Measurements from ENCODE around the gene TET1.
"Not testable (repeated sequence)": the region's sequence is repeated elsewhere in the genome, so short reads cannot be mapped to it uniquely, and the experiment has no call there.

Gene TET1

DNA sequence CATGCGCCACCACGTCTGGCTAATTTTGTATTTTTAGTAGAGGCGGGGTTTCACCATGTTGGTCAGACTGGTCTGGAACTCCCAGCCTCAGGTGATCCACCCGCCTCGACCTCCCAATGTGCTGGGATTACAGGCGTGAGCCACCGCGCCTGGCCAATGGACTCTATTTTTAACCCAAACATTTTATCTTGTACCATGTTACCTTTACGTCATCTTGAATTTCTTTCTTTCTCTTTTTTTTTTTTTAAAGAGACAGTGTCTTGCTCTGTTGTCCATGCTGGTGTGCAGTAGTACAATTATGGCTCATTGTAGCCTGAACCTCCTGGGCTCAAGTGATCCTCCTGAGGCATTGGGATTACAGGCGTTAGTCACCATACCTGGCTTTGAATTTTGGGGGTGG, 57.6 kb downstream of the TET1 start:
- FAIRE-seq: not testable (repeated sequence)

DNA sequence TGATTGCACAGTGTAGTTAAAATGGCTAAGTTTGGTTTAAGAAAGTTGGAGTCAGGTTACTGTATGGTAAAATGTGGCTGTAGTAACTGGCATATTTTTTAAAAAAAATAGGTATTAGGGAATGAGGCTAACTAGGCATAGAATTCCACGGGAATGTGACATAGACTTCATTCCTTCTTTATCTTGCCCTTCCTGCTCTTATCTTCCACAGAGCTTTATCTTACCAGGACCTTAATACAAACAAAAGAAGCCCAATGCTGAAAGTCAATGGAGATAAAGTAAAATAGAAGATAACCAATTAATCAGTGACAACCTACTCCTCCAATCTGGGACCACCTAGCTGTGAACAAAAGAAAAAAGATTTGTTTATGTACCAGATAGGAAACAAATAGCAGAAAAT, 58.1 kb downstream of the TET1 start:
- no peak for FAIRE-seq

DNA sequence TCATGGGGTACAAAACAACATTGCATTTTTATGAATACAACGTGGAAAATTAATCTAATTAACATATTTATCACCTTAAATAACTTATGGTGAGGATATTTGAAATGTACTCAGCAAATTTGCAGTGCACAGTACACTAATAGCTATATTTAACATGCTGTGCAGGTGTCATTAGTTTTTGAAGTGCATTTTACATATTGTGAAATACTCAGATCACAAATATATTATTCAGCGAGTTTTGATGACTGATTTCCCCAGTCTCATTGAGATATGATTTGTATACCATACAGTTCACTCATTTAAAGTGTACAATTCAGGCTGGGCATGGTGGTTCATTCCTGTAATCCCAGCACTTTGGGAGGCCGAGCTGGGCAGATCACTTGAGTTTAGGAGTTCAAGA, 59.5 kb downstream of the TET1 start:
- no peak for FAIRE-seq

DNA sequence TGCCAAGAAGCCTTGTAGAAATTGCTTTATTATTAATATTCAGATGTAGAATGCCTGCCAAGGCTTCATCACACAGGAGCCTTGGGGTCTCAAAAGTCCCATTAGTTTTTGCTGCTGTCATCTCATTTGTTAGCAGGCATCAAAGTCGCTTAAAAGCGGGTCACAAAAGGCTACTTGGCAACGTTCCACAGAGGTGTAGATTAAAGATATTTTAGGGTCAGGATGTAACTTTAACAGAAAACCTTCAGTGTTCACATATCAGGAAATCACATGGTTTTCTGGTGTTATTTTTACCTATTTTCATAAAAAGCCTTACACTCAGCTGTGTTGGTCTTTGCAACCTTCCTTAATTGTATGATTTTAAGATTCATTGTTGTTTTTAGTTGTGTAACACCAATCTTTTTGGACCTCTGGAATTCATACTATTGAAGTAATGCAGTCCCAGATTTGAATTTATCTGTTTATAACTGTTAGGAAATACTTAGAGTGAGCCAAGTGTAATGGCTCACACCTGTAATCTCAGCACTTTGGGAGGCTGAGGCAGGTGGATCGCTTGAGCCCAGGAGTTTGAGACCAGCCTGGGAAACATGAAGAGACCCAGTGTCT, 65.3 kb downstream of the TET1 start:
- no peak for FAIRE-seq

DNA sequence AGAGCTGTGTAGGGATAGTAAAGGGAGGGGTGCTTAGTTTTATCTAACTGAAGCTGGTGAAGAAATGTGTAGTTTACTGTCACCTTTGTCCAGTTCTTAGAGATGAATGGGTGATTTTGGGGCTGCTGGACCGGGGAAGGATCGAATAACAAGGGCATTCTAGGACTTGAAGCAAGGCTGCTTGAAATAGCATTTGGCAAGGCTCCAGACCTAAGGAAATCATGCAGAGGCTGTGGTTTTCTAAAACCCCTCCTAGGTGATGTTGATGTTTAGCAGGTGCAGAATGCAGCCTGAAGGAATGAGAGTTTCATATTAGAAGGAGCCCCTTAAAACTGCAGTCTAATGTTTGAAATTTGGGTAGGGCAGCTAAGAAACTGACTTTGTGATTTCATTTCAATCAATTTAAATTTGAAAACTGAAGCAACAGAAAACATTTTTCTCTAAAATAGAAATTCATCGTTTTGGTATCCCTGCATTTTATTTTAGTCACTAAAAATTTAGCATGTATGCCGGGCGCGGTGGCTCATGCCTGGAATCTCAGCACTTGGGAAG, 68.5 kb downstream of the TET1 start:
- FAIRE-seq: no peak

DNA sequence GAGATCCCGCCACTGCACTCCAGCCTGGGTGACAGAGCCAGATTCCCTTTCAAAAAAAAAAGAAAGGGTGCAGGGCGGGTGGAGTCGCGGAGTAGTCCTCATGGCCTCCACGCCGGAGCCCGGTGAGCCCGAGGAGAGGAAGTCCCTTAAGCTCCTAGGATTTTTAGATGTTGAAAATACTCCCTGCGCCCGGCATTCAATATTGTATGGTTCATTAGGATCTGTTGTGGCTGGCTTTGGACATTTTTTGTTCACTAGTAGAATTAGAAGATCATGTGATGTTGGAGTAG, 72.1 kb downstream of the TET1 start:
- FAIRE-seq: not testable (repeated sequence)

DNA sequence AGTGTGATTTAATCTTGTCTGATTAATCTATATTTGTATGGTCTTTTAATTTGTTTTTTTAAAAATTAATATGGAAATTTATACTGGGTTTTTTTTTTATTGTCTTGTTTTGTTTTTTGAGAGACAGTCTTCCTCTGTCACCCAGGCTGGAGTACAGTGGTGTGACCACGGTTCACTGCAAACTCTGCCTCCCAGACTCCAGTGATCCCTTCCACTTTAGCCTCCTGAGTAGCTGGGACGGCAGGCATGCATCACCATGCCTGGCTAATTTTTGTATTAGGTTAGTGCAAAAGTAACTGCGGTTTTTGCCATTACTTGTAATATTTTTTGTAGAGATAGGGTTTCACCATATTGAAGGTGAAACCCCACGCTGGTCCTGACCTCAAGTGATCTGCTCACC, 73.1 kb downstream of the TET1 start:
- FAIRE-seq: no peak

DNA sequence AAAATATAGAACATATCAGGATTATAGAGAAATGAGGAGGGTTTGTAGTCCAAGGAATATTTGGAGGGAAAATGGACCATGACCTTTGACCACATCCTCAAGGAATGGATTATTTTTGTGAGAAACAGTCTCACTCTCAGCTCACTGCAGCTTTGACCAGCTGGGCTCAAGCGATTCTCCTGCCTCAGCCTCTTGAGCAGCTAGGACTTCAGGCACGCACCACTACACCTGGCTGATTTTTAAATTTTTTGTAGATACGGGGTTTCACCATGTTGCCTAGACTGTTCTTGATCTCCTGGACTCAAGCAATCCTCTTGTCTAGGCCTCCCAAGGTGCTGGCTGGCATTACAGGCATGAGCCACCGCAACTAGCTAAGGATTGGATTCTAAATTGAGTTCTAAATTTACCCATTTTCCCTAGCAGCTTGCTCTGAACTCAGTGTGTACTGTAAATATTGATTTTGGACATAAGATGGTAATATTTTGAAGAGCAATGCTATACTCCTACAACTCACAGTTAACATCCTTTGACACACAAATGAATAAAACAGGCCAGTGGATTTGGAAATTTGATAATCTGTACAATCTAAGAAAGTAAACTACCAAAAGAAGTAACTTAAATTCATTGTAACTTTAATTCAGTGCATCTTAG, 73.8 kb downstream of the TET1 start:
- FAIRE-seq: no peak

DNA sequence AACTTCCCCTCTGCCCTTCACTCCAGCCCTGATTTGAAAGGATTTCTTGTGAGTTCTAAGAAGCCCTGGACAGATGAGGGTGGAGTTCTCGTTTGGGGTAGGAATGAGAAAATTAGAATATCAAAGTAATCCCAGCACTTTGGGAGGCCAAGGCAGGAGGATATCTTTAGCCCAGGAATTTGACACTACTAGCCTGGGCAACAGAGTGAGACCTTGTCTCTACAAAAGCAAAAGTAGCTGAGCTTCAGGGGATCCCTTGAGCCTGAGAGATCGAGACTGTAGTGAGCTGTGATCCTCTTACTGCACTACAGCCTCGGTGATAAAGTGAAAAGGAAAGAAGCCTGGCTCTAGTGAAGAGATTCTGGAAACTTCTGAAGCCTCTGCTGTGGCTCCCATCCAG, 76.2 kb downstream of the TET1 start:
- FAIRE-seq: no peak

DNA sequence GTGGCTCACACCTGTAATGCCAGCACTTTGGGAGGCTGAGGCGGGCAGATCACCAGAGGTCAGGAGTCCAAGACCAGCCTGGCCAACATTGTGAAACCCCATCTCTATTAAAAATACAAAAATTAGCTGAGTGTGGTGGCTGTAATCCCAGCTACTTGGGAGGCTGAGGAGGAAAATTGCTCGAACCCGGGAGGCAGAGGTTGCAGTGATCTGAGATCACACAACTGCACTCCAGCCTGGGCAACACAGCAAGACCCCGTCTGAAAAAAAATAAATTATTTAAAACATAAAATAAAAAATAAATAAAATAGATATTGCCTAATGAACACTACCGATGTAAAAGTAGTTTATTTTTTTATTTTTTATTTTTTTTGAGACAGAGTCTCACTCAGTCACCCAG, 83.4 kb downstream of the TET1 start:
- FAIRE-seq: not testable (repeated sequence)

DNA sequence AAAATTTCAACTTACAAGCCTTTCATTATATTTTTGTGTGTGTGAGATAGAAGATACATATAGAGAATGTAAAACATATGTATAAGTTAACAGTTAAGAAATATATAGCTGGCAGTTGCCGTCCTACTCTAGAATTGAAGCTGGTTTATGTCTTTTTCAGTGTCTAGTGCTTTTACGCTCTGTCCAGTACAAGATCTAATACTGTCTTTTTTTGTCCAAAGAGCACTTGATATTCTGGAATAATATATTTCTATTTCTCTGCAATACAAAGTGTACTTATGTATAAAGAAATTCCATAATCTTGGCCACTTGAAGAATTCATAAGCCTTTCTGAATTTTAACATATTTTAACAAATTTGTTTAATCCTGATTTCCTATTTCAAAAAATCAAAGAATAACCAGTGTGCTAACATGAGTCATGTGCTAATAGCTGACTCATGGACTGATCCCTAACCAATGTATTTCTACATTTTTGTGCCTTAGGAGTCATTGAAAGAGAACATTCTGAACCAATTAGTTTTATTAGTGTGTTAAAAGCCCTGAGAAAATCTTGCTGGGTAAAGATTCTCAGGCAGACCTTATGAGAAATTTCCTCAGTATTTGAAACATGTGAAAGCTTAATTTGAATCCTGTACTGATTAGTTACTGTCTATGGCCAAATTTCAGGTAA, 87.7 kb downstream of the TET1 start:
- no peak for FAIRE-seq

DNA sequence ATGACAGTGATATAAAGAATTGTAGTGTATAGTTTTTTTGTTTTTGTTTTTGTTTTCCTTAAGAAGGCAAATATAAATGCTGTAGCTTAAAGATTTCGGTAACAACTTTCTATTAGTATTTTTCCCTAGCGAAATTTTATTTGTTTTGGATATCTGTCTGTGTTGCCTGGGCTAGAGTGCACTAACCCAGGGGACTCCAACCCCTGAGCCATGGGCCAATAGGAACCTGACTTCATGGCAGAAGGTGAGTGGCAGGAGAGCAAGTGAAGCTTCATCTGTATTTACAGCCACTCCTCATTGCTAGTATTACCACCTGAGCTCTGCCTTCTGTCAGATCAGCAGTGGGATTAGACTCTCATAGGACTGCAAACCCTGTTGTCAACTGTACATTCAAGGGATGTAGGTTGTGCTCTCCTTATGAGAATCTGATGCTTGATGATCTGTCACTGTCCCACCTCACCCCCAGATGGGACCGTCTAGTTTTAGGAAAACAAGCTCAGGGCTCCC, 95.5 kb downstream of the TET1 start:
- FAIRE-seq: no peak

DNA sequence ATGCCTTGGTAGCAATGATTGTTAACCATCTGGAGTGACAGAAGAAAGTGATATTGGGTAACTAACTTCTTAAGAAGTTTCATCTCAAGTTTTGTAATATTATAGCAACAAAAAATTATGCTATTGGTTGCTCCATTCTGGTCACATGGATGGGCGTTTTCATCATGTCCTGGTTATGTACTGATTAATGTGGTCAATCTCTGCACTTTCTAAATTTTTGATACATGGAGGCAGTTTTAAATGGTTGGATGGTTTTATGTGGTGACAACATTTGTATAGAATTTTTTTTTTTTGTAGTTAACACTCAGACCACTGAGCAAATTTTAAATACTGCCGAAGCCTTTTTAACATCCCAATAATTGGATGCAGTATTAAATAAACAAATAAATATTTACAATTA, 105.7 kb downstream of the TET1 start:
- FAIRE-seq: no peak

DNA sequence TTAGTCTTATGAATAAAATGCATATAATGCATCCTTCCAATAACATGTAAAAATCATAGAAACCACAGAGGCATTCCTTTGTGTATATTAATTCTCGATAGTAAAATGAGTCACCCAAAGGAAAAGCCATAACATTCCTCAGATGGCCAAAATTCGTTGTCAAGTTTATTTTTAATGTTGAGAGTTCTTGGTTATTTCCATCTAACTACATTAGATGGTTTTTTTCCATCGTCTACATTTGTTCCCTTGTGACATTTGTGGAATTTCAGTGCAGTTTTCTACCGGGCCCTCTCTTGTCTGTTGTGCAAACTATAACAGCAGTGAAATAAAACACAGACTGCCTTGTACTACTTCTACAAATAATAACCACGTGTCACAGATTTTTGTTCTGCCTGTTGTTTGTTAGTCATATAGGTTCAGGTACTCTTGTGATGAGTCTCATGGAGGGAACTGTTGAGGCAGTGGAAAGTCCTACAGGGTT, 106.2 kb downstream of the TET1 start:
- FAIRE-seq: no peak

DNA sequence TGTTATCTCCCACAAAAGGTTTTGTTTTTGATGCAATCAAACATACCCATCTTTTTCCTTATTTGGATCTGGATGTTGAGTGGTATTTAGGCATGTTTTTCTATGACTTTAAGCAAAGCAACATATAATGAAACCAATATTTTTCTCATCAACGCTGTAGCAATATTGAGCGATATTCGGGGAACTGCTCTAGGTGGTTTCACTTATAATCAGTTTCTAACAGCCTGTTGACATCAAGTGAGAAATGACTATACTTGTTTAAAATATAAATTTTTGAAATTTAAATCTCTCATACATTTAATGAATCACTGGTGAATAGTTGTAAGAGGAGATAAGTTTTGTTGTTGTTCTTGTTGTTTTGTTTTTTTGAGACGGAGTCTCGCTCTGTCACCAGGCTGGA, 108.1 kb downstream of the TET1 start:
- no peak for FAIRE-seq

DNA sequence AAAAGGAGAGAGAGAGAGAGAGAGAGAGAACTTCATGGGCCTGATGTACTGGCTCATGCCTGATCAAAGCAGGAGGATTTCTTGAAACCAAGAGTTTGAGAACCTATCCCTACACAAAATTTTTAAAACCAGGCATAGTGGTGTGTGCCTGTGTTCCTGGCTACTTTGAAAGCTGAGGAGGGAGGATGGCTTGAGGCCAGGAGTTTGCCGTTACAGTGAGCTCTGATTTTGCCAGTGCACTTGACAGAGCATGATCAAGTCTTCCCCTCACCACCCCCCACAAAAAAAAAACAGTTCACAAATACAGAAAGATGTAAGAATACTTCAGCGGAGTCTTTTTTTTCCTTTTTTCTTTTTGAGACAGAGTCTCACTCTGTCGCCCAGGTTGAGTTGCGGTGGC, 108.8 kb downstream of the TET1 start:
- FAIRE-seq: no peak

DNA sequence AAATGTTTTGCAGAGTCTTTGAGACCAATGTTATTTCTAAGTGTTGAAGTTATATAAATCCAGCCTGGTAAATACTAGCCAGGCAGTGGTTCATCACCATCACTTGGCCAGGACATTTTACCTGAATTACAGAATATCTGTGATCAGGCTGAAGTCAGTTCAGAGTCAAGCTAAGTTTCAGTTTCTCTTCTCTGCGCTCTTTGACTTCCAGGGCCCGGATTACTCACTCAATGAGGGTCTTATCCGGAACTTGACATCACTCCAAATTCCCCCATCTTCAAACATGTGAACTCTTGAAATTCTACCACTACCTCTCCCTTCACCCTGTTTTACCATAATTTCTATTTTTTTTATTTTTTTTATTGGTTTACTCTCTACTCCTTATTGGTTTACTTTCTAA, 124.3 kb downstream of the TET1 start:
- no peak for FAIRE-seq

DNA sequence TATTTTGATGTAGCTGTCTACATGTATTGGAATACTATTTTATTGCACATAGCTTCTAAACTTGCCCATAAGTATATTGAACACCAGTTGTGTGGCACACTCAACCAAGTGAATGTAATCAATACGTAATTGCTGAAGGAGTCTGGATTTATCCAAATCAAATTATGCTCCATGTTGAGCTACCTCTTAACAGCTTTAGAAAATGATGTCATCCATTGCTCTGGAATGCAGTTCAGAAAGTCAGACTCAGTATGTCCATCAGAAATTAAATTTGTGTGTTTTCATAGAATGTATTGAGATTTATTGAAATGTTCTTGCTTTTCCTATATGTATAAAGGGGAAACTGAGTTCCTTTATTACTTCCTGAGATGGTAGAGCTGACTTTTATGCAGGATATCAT, 135.9 kb downstream of the TET1 start:
- FAIRE-seq: no peak

DNA sequence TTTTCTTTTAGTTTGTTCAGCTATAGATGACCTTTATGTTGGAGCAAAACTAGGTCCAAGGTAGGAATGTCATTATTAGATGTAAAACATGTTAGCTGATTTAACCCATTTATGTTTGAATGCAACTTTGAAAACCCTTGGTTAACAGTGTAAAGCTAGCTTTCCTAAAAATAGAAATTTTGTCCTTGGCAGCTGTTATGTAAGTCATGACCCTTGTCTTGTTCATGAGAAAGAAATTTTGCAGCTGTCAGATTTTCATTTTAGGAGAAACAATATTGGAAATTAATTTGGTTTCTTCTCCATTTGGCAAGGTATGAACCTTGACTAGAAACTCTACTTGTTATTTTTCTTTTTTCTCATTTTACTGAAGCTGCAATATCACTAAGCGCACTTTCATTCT, 137.0 kb downstream of the TET1 start:
- FAIRE-seq: no peak

DNA sequence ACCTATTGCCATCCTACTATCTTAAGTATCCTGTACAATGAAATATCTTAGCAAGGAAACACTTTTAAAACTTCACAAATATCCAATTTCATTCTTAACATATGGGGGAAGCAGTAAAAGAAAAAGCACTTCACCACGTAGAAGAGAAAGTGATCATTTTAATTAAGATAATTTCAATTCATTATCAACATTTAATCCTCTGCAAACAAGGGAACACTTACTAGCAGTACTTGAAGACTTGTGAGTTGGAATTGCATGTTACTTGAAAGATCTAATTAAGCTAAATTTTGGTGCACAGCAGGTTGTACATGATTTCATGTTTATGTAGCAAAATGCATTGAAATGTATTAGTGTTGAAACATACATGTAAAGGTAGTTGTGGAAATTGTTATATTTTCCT, 140.1 kb downstream of the TET1 start:
- no peak for FAIRE-seq

DNA sequence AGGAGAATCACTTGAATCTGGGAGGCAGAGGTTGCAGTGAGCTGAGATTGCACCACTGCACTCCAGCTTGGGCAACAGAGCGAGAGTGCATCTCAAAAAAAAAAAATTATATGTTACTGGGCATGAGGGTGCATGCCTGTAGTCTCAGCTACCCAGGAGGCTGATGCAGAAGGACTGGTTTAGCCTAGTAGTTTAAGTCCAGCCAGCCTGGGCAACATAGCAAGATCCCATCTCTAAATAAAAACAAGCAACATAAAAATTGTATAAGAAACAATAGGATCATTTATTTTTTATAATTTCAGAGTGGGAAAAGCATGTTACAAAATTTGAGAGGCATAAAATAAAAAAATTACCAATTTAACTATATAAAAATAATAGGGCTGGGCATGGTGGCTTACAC, 145.4 kb downstream of the TET1 start:
- no peak for FAIRE-seq

DNA sequence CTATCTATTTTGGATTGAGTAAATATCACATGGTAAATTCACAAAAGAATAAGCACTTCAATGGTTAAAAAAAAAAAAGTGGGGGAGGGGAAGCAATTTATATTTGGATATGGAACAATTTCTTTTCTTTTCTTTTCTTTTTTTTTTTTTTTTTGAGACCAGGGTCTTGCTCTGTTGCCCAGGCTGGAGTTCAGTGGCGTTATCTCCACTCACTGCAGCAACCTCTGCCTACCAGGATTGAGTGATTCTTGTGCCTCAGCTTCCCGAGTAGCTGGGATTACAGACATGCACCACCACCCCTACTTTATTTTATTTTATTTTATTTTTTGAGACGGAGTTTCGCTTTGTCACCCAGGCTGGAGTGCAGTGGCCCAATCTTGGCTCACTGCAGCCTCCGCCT, 148.8 kb downstream of the TET1 start:
- FAIRE-seq: not testable (repeated sequence)

DNA sequence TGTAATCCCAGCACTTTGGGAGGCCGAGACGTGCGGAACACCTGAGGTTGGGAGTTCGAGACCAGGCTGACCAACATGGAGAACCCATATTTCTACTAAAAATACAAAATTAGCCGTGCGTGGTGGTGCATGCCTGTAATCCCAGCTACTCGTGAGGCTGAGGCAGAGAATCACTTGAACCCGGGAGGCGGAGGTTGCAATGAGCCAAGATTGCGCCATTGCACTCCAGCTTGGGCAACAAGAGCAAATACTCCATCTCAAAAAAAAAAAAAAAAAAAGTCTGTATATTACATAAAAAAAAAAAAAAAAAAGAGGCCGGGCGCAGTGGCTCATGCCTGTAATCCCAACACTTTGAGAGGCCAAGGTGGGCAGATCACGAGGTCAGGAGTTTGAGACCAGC, 152.9 kb downstream of the TET1 start:
- FAIRE-seq: not testable (repeated sequence)

DNA sequence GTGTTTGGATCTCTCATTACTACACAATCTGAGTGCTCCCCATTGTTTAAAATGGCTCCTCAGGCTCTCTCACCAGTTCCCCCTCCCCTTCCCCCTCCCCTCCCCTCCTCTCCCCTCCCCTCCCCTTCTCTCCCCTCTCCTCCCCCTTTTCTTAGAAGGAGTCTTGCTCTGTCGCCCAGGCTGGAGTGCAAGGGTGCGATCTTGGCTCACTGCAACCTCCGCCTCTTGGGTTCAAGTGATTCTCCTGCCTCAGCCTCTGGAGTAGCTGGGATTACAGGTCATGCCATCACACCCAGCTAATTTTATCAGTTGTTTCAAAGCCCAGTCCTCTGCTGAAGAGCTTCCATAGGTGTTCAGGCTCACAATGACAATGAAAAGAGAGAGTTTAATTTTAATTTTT, 157.3 kb downstream of the TET1 start:
- no peak for FAIRE-seq
